Pancreas (tissue), 10 donors: ENCODE measurements around the gene CEP20. TPM values are rescaled to one million over a fixed set of nuclear protein-coding genes. Genes with fewer than 3 reads are reported as not detected.
A peak's percentile ranks its signal among the peaks of the same experiment; 100 is the strongest.

Experiments
- ATAC-seq, 4 donors: fragments of 200-7000 bp; cut with Tn5 transposase; one replicate each; pipeline versions ENCODE4 v1.8.0 to v1.9.1; 2020; ENCODE audit warnings: mild to moderate bottlenecking in 4 of 4, moderate library complexity in 4 of 4
- DNase-seq, 6 donors: peaks; one replicate each; pipeline ENCODE4 v3.0.0-alpha.2; 2020
- FAIRE-seq: peaks from 2 replicates; lab custom pipeline; 2012; peaks lifted over from hg19 to GRCh38; lab: Jason Lieb, UNC
- H3K27ac ChIP-seq, 4 donors: fragments of 200-600 bp; sonication (generic); 1 replicate in 3 of 4; 2 replicates in 1 of 4; pipeline versions ENCODE4 v1.5.0 to v1.8.0; 2020
- H3K27me3 ChIP-seq, 4 donors: fragments of 200-600 bp; one replicate each; pipeline ENCODE4 v1.8.0; 2021
- H3K36me3 ChIP-seq, 3 donors: fragments of 200-600 bp; sonication (generic) in 1 of 3; one replicate each; pipeline versions ENCODE4 v1.5.0 to v1.8.0; 2020 to 2021
- H3K4me1 ChIP-seq, 3 donors: fragments of 200-600 bp; one replicate each; pipeline ENCODE4 v1.8.0; 2021
- H3K4me3 ChIP-seq, 4 donors: fragments of 200-600 bp; sonication (generic) in 2 of 4; one replicate each; pipeline versions ENCODE4 v1.5.0 to v1.8.0; 2020 to 2021
- H3K9me3 ChIP-seq, 4 donors: fragments of 200-600 bp; one replicate each; pipeline ENCODE4 v1.8.0; 2021
- WGBS, 2 donors: extraction: QIAGEN DNeasy Blood & Tissue Kit; methylation state at CpG; one replicate each; pipeline ENCODE4 v1.1.7; 2013; 5-methylcytosine and 5-hydroxymethylcytosine counted together
- intact Hi-C, 3 donors: fragments of 100-400 bp; cut with DNase I; formaldehyde crosslinking; loops; one replicate each; pipeline versions ENCODE4 v1.11.1 to v1.14.2; 2022
- polyA plus RNA-seq, 2 donors: library from polyadenylated mRNA; stranded (reverse); fragments of 200-250 nt; gene quantifications; one replicate each; pipeline ENCODE4 v1.2.3, GENCODE V29; 2013
- total RNA-seq, 6 donors: library from RNA; stranded (reverse); fragmentation: NEBNext Ultra II Directional in 4 of 6; extraction: Animal tissue kit (Norgen Biotek cat#: 25700) in 4 of 6; gene quantifications; one replicate each; pipeline versions ENCODE4 v1.2.1 to v1.2.4, GENCODE V29; 2021 to 2023
- TF ChIP-seq, protein P1 (sequence below), 4 donors: fragments of 200-600 bp; sonication (generic) in 3 of 4; IDR thresholded peaks; one replicate each; pipeline versions ENCODE4 v1.5.0 to v1.8.0; 2021; ENCODE audit warnings: antibody characterized with exemption in 4 of 4
- donor health status: healthy with polysubstance abuse.
- donor health status: DM: no; HTN: no; CAD: no; lungs with moderate emphysema.
- donor health status: DM: no; HTN: no; CAD: no.
- donor health status: control.
- donor health status: control.
- donor health status: Bipolar disorder and iron deficiency.
- donor health status: DM: yes; HTN: yes; CAD: no.
- donor health status: DM: no; HTN: no; CAD: no.
- donor health status: DM: no; HTN: no; CAD: no.
- donor health status: DM: yes; HTN: yes; CAD: no.

CEP20 gene
- total and polyA plus RNA-seq, 8 donors = 8.6 to 21.3 (median 17.5) TPM

DNA sequence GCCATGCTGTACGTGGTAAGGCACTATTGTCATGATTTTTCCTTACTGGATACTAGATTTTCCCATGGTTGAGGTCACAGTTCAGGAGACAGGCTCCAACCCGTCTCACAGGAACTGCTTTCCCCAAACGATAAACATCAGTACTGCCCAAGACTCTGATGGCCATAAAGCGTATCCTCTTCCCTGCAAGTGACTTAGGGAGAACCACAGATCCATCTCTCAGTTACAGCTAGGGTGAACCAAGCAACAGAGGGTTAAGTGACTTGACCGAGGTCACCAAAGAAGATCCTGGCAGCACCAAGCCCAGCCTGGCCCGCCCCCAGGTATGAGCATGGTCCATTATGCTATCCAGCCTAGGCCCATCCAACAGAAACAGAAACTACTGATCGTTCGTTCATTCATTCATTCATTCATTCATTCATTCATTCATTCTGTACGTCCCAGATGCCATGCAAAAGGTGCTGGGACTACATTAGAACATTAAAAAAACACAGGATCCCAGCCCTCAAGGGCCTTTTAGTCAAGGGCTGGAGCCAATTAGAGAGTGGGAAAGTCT lies 62.6 kb downstream of the CEP20 start:
- no peak for FAIRE-seq
- no peaks in the 10 kb centered on the region for H3K9me3 ChIP-seq
- no peak overlapping the region for H3K4me3 ChIP-seq
- TF ChIP-seq, protein P1, sequence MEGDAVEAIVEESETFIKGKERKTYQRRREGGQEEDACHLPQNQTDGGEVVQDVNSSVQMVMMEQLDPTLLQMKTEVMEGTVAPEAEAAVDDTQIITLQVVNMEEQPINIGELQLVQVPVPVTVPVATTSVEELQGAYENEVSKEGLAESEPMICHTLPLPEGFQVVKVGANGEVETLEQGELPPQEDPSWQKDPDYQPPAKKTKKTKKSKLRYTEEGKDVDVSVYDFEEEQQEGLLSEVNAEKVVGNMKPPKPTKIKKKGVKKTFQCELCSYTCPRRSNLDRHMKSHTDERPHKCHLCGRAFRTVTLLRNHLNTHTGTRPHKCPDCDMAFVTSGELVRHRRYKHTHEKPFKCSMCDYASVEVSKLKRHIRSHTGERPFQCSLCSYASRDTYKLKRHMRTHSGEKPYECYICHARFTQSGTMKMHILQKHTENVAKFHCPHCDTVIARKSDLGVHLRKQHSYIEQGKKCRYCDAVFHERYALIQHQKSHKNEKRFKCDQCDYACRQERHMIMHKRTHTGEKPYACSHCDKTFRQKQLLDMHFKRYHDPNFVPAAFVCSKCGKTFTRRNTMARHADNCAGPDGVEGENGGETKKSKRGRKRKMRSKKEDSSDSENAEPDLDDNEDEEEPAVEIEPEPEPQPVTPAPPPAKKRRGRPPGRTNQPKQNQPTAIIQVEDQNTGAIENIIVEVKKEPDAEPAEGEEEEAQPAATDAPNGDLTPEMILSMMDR (IDR thresholded peaks at IDR 0.05) = no peak
- intact Hi-C loops = loop anchor here in 2 of 3 donors (10.0 kb wide), 2 partner anchors 51 to 61 kb away; no protein-coding TSS in a partner anchor
- ATAC-seq = no peak
- H3K27me3 ChIP-seq = no peaks in the 10 kb centered on the region
- WGBS, 2 donors = 71 to 76% methylated on average over 9 of the region's 9 CpGs
- H3K36me3 ChIP-seq = no peaks in the 10 kb centered on the region
- DNase-seq = no peak
- no peak overlapping the region for H3K27ac ChIP-seq
- H3K4me1 ChIP-seq = peaks cover 0 to 11% (median 0%) of the 10 kb centered on the region in 3 donors

- no peaks in the 10 kb centered on the region for H3K27me3 ChIP-seq
- intact Hi-C loops = loop anchor here in 2 of 3 donors (10.0 kb wide), 2 partner anchors 48 to 58 kb away; no protein-coding TSS in a partner anchor
- H3K4me1 ChIP-seq = peaks cover 0 to 11% (median 0%) of the 10 kb centered on the region in 3 donors
- H3K4me3 ChIP-seq = no peak overlapping the region
- FAIRE-seq (no peak), ATAC-seq (peak; percentile 88 to 97 (median 92)), DNase-seq (peak; percentile 60 to 91 (median 75))
- H3K9me3 ChIP-seq = no peaks in the 10 kb centered on the region
- 24 to 49% methylated on average over 17 of the region's 17 CpGs for whole genome bisulfite sequencing, 2 donors
- peak overlapping the region in 2 of 4 donors; percentile 27 to 33 for H3K27ac ChIP-seq
- no peaks in the 10 kb centered on the region for H3K36me3 ChIP-seq
- TF ChIP-seq, protein P1 (IDR thresholded peaks at IDR 0.05) = no peak
Observed at GRCh38 chr16:15822957-15823356, 65.4 kb downstream of the CEP20 start.

DNA sequence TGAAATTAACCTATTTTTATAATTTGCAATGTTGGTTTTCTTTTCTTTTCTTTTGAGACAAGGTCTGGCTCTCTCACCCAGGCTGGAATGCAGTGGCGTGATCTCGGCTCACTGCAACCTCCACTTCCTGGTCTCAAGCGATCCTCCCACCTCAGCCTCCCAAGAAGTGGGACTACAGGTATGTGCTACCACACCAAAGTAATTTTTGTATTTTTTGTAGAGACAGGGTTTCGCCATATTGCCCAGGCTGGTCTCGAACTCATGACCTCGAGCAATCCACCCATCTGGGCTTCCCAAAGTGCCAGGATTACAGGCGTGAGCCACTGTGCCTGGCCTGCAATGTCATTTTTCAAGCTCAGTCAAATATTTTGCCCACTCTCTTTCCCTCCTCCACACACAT lies 67.6 kb downstream of the CEP20 start:
- no peak overlapping the region for H3K27ac ChIP-seq
- ATAC-seq = no peak
- peaks cover 0 to 11% (median 0%) of the 10 kb centered on the region in 3 donors for H3K4me1 ChIP-seq
- FAIRE-seq = no peak
- intact Hi-C loops = loop anchor here in 2 of 3 donors (10.0 kb wide), 2 partner anchors 46 to 56 kb away; no protein-coding TSS in a partner anchor
- no peaks in the 10 kb centered on the region for H3K36me3 ChIP-seq
- no peak overlapping the region for H3K4me3 ChIP-seq
- H3K27me3 ChIP-seq = no peaks in the 10 kb centered on the region
- WGBS, 2 donors = 87 to 93% methylated on average over 7 of the region's 7 CpGs
- no peak for DNase-seq
- TF ChIP-seq, protein P1 (IDR thresholded peaks at IDR 0.05) = no peak
- H3K9me3 ChIP-seq = no peaks in the 10 kb centered on the region

- TF ChIP-seq, protein P1 (IDR thresholded peaks at IDR 0.05) = no peak
- Histone ChIP-seq H3K27ac (no peak overlapping the region), H3K27me3 (no peaks in the 10 kb centered on the region), H3K36me3 (no peaks in the 10 kb centered on the region), H3K9me3 (no peaks in the 10 kb centered on the region), H3K4me3 (no peak overlapping the region), H3K4me1 (peaks cover 0 to 11% (median 0%) of the 10 kb centered on the region in 3 donors)
- intact Hi-C loops = no loop called here
- FAIRE-seq (no peak), ATAC-seq (no peak), DNase-seq (no peak)
- 81 to 89% methylated on average over 2 of the region's 2 CpGs for WGBS, 2 donors
Observed at GRCh38 chr16:15819046-15819445, 69.4 kb downstream of the CEP20 start.

- DNase-seq (no peak), FAIRE-seq (no peak), ATAC-seq (no peak)
- WGBS, 2 donors = 91 to 94% methylated on average over 2 of the region's 2 CpGs
- Histone ChIP-seq H3K4me3 (no peak overlapping the region), H3K4me1 (peaks cover 0 to 1% (median 0%) of the 10 kb centered on the region in 3 donors), H3K27ac (no peak overlapping the region), H3K36me3 (no peaks in the 10 kb centered on the region), H3K9me3 (no peaks in the 10 kb centered on the region), H3K27me3 (no peaks in the 10 kb centered on the region)
- intact Hi-C loops = no loop called here
- TF ChIP-seq, protein P1 (IDR thresholded peaks at IDR 0.05) = no peak
Observed at GRCh38 chr16:15817446-15817845, 71.0 kb downstream of the CEP20 start.
